ENCODE data around the gene SLC37A1. TPM values are rescaled to one million over a fixed set of nuclear protein-coding genes. Genes with fewer than 3 reads are reported as not detected.
A peak's percentile ranks its signal among the peaks of the same experiment; 100 is the strongest.

Gene SLC37A1
- total RNA-seq, 1 experiment from 2014 or later = 38.3 TPM

GRCh38 chr21:42467140-42467983 is 46.3 kb upstream of the SLC37A1 start:
- H3K9me3 ChIP-seq (ENCODE audit: low read length) = no peaks in the 10 kb centered on the region
- CTCF ChIA-PET = interaction anchor here (0.6 to 1.0 kb wide), 7 partner anchors 8 to 170 kb away, joined by 3 to 12 read pairs (median 5); no protein-coding TSS in a partner anchor
- H3K4me2 ChIP-seq (ENCODE audit: low read length) = no peak overlapping the region
- H3K4me3 ChIP-seq (ENCODE audit: low read length) = no peak overlapping the region
- no peaks in the 10 kb centered on the region for H4K20me1 ChIP-seq (ENCODE audit: low read length)
- H3K79me2 ChIP-seq (ENCODE audit: low read length) = no peaks in the 10 kb centered on the region
- intact Hi-C loops (cut with micrococcal nuclease) = loop anchor here (2.0 kb wide), 1 partner anchor 69 kb away; no protein-coding TSS in a partner anchor
- DNase-seq (peak; percentile 50), ATAC-seq (peak; percentile 34)
- H3K9me2 ChIP-seq (replicated peaks; ENCODE audit: low read length) = no peaks in the 10 kb centered on the region
- H3K27ac ChIP-seq (ENCODE audit: low read length) = peak overlapping the region; percentile 83
- H3F3A ChIP-seq (ENCODE audit: low read length, unreplicated experiment) = no peaks in the 10 kb centered on the region
- no peaks in the 10 kb centered on the region for H3K27me3 ChIP-seq (ENCODE audit: low read length)
- peaks cover 21% of the 10 kb centered on the region for H3K4me1 ChIP-seq (ENCODE audit: insufficient read depth, low read length)
- TF ChIP-seq EZH2 (IDR thresholded peaks at IDR 0.05; ENCODE audit: low read length, unreplicated experiment) (no peak), EZH2phosphoT487 (IDR thresholded peaks at IDR 0.05; ENCODE audit: borderline replicate concordance, low read length) (no peak)
- TF ChIP-seq, protein P1, sequence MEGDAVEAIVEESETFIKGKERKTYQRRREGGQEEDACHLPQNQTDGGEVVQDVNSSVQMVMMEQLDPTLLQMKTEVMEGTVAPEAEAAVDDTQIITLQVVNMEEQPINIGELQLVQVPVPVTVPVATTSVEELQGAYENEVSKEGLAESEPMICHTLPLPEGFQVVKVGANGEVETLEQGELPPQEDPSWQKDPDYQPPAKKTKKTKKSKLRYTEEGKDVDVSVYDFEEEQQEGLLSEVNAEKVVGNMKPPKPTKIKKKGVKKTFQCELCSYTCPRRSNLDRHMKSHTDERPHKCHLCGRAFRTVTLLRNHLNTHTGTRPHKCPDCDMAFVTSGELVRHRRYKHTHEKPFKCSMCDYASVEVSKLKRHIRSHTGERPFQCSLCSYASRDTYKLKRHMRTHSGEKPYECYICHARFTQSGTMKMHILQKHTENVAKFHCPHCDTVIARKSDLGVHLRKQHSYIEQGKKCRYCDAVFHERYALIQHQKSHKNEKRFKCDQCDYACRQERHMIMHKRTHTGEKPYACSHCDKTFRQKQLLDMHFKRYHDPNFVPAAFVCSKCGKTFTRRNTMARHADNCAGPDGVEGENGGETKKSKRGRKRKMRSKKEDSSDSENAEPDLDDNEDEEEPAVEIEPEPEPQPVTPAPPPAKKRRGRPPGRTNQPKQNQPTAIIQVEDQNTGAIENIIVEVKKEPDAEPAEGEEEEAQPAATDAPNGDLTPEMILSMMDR (conservative IDR thresholded peaks at IDR 0.05; ENCODE audit: low read depth, low read length) = peak; percentile 62
- no TSS peak for BruUV-seq (replicated peaks)
- POLR2A ChIA-PET (ENCODE audit: unreplicated experiment) = interaction anchor here (0.8 kb wide), 1 partner anchor 104 kb away, joined by 4 read pairs; no protein-coding TSS in a partner anchor
- no peaks in the 10 kb centered on the region for H3K36me3 ChIP-seq (ENCODE audit: low read depth, low read length)
- peak overlapping the region; percentile 46; the same call in 1 of the 2 replicates for H3K9ac ChIP-seq (ENCODE audit: low read length)
- H2AFZ ChIP-seq (ENCODE audit: low read length) = no peak overlapping the region

GRCh38 chr21:42468491-42469131 is 45.0 kb upstream of the SLC37A1 start:
- Histone ChIP-seq H3K27ac (ENCODE audit: low read length) (peak overlapping the region; percentile 83), H4K20me1 (ENCODE audit: low read length) (no peaks in the 10 kb centered on the region), H3K9me2 (replicated peaks; ENCODE audit: low read length) (no peaks in the 10 kb centered on the region), H3K9ac (ENCODE audit: low read length) (peak overlapping the region; percentile 57; the same call in 1 of the 2 replicates), H2AFZ (ENCODE audit: low read length) (peak overlapping the region; percentile 6), H3K27me3 (ENCODE audit: low read length) (no peaks in the 10 kb centered on the region), H3K4me2 (ENCODE audit: low read length) (0 out of 2 replicates have a peak overlapping the region, but pooled peaks have one; percentile 0), H3K4me1 (ENCODE audit: insufficient read depth, low read length) (peaks cover 23% of the 10 kb centered on the region), H3F3A (ENCODE audit: low read length, unreplicated experiment) (no peaks in the 10 kb centered on the region), H3K9me3 (ENCODE audit: low read length) (no peaks in the 10 kb centered on the region), H3K79me2 (ENCODE audit: low read length) (no peaks in the 10 kb centered on the region), H3K4me3 (ENCODE audit: low read length) (no peak overlapping the region), H3K36me3 (ENCODE audit: low read depth, low read length) (no peaks in the 10 kb centered on the region)
- ChIA-PET POLR2A (ENCODE audit: unreplicated experiment) (interaction anchor here (0.7 to 0.9 kb wide), 2 partner anchors 27 to 131 kb away, joined by 3 to 8 read pairs; partner anchors contain the start of gene RSPH1), CTCF (interaction anchor here (0.5 to 0.9 kb wide), 3 partner anchors 14 to 102 kb away, joined by 3 to 4 read pairs (median 4); partner anchors contain the start of gene TFF1)
- TF ChIP-seq, protein P1 (conservative IDR thresholded peaks at IDR 0.05; ENCODE audit: low read depth, low read length) = no peak
- TF ChIP-seq EZH2phosphoT487 (IDR thresholded peaks at IDR 0.05; ENCODE audit: borderline replicate concordance, low read length) = no peak
- no peak for TF ChIP-seq EZH2 (IDR thresholded peaks at IDR 0.05; ENCODE audit: low read length, unreplicated experiment)
- intact Hi-C loops (cut with micrococcal nuclease) = loop anchor here (1.0 to 2.0 kb wide), 2 partner anchors 28 to 48 kb away; partner anchors contain the start of gene RSPH1
- DNase-seq (peak; percentile 65), ATAC-seq (peak; percentile 83)
- TSS peak; percentile 76 for BruUV-seq (replicated peaks)
